Retinal pigment epithelial cell (primary cell): ENCODE measurements around the gene MFSD2B.

Source experiments
- DNase-seq: peaks from one replicate; pipeline ENCODE4 v3.0.0-alpha.2; 2010; ENCODE audit warnings: low read depth
- H3K4me3 ChIP-seq: 2 replicates; pipeline ENCODE4 v1.5.1; 2011; ENCODE audit warnings: mild to moderate bottlenecking, low read length, control low read depth, moderate library complexity
- CTCF ChIP-seq: conservative IDR thresholded peaks from 2 replicates; pipeline ENCODE4 v1.5.1; 2011; ENCODE audit warnings: low read depth, low read length, control low read depth, inconsistent platforms

The MFSD2B gene

DNA sequence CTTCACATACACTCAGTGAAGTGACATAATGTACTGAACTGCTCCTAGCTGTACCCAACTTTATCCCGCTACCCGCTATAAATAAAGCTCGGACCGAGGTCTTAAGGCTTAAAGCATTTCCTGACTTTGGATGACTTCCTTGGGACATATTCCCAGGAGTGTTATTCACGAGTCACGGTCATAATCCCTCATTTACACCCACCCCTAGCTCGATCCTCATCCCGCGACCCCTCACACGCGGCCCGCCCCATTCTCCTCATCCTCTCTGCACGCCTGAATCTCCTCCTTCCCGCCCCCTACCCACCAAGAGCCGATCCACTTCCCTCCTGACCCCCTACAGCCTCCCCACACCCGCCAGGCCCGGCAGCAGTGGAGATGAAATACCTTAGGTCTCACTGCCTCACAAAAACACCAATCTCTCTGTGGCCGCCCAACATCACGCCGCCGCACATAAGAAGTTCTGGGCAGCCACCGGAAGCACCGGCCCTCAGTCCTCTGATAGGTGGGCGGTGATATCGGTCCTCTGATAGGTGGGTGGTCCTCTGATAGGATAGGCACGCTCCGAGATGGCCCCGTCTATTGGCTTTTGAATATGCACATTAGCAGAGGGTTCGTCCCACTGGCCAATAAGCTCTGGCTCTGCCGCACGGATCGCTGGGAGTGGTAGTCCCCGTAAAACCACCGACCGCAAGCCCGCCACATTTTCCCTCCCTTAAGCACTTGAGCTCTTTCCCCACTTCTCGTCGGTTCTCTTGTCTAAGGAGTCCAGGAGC is 37.2 kb downstream of the MFSD2B start, which contains the start of gene WDCP:
Gene WDCP, minus strand, starts transcription at position 462 of the 773 bp plus-strand sequence. CDS start 7,897 bp downstream, outside the sequence.
- peak within 1 kb of the TSS; percentile 89 for H3K4me3 ChIP-seq
- DNase-seq, result peak; percentile 98
- TF ChIP-seq CTCF, result no peak

DNA sequence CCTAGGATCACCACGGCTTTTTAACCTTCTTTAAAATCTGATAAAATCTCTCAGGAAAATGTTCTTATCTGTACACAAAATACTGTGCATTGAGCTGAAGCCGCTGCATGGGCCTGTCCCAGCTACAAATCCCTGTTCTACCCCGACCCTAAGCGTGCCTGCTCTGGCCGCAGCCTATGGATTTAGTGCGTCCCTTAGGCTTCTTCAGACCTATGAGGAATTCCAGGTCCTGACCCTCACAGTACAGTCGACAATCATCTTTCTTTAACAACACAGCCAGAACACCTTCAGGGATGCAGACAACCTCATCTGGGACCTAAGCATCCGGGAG is 37.8 kb downstream of the MFSD2B start:
- DNase-seq, result no peak
- no peak for TF ChIP-seq CTCF
- H3K4me3 ChIP-seq, result peak overlapping the region; percentile 13

GRCh38 chr2:24048769-24049484 is 39.0 kb downstream of the MFSD2B start:
- H3K4me3 ChIP-seq, result peak overlapping the region; percentile 71
- TF ChIP-seq CTCF, result no peak
- no peak for DNase-seq

DNA sequence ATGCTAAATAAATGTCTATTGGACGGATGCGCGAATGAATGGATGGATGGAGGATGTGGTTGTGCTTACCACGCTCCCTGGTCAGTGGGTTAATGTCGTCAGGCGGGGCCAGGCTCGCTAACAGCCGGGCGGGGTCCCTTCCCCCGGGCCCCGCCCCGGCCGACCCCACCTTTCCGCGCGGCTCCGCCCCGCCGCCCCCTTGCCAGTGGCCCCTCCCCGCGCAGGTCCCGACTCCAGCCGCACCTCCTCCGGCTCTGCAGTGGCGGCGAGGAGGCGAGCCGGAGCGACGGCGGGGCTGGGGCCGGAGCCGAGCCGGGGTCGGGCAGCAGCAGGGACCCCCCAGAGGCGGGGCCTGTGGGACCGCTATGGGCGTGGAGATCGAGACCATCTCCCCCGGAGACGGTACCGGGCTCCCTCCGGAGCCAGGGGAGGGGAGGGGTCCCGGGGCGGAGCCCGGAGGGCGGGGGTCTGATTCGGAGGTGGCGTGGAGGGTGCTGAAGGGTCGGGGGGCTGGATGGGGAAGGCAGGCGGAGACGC is 39.7 kb downstream of the MFSD2B start, which contains the start of gene FKBP1B:
Gene FKBP1B, plus strand, starts transcription at position 257 of the 537 bp plus-strand sequence. Its CDS starts 109 bp downstream, at position 366.
- H3K4me3 ChIP-seq, result peak within 1 kb of the TSS; percentile 71
- peak; percentile 5 for DNase-seq
- no peak for TF ChIP-seq CTCF

DNA sequence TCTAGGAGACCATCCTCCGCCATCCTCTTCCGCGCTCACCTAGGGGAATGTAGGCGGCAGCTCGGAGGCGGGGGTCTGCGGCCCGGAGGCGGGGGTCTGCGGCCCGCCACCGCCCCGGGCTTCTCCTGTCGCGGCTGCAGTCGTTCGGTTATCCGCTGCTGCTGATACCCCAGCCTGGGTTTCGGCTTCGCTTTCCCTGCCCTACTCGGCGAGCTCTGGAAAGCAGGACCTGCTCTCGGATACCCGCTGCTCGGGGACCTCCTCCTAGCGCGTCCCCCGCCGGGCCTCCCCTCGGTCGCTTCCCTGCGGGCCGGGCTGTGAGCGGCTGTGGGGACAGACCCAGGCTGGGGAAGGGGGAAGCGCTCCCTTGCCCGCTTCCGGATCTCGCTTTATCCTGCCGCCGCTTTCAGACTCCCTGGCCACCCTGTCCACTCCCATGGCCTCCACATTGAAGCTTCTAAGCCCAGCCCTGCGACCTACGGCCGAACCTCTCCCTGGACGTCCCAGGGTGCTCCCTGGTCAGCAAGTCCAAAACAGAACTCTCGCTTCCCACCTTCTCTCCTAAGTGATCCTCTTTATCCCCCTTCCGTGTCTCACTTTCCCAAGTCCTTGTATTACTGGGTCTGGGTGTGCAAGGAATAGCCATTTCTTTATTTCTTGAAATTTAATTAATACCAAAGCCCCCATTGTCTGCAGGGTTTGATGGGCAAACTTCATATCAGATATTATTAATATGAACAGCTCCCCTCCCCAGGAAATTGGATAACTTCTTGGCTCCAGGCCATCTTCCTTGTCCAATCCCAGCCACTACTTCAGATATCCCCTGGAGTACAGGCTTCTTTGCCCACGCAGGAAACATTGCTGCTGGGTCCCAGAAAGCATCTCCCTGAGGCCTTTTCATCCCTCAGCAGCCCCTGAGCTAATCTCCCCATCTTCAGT is 40.4 kb downstream of the MFSD2B start:
- no peak for DNase-seq
- peak overlapping the region; percentile 71 for H3K4me3 ChIP-seq
- no peak for TF ChIP-seq CTCF

GRCh38 chr2:24051833-24052232 is 41.9 kb downstream of the MFSD2B start:
- no peak overlapping the region for H3K4me3 ChIP-seq
- no peak for TF ChIP-seq CTCF
- DNase-seq, result no peak
